Prostate gland (tissue), 2 donors: ENCODE data around the gene UGT1A10. TPM values are rescaled to one million over a fixed set of nuclear protein-coding genes. Genes with fewer than 3 reads are reported as not detected.

Source experiments
- DNase-seq: peaks from one replicate; pipeline ENCODE4 v3.0.0-alpha.2; 2019; ENCODE audit warnings: low spot score
- H3K27ac ChIP-seq, 2 donors: fragments of 200-600 bp; sonication (generic); 2 replicates each; pipeline ENCODE4 v1.5.1; 2017 to 2019
- H3K27me3 ChIP-seq: fragments of 200-600 bp; sonication (generic); replicated peaks from 2 replicates; pipeline ENCODE4 v1.5.1; 2019; ENCODE audit not compliant: insufficient read depth
- H3K36me3 ChIP-seq, 2 donors: fragments of 200-600 bp; sonication (generic); 1 replicate in 1 of 2; 2 replicates in 1 of 2; pipeline versions ENCODE4 v1.5.1 to v1.8.1; 2017 to 2019
- H3K4me1 ChIP-seq: fragments of 200-600 bp; sonication (generic); replicated peaks from 2 replicates; pipeline ENCODE4 v1.5.1; 2019
- H3K4me3 ChIP-seq, 2 donors: fragments of 200-600 bp; sonication (generic); 2 replicates each; pipeline ENCODE4 v1.5.1; 2017 to 2019
- H3K9me3 ChIP-seq: fragments of 200-600 bp; sonication (generic); 2 replicates; pipeline ENCODE4 v1.5.1; 2017
- CTCF ChIP-seq, 4 experiments: fragments of 200-600 bp in 2 of 4; fragments of 450-650 bp in 2 of 4; sonication (generic) in 2 of 4; IDR thresholded peaks; 1 replicate in 3 of 4; 2 replicates in 1 of 4; pipeline ENCODE4 v1.5.1; 2016 to 2019; ENCODE audit warnings: antibody characterized with exemption in 4 of 4, mild to moderate bottlenecking in 2 of 4, moderate library complexity in 2 of 4
- POLR2A ChIP-seq: fragments of 450-650 bp; IDR thresholded peaks from one replicate; pipeline ENCODE4 v1.6.1; 2016; ENCODE audit warnings: antibody characterized with exemption, mild to moderate bottlenecking
- POLR2AphosphoS5 ChIP-seq: sonication (generic); formaldehyde crosslinking; IDR thresholded peaks from one replicate; pipeline ENCODE4 v1.6.1; 2017; ENCODE audit warnings: antibody characterized with exemption
- WGBS: methylation state at CpG from one replicate; pipeline ENCODE4 v1.1.5; 2018; 5-methylcytosine and 5-hydroxymethylcytosine counted together
- intact Hi-C: fragments of 100-400 bp; cut with DNase I; formaldehyde crosslinking; loops from one replicate; pipeline ENCODE4 v1.14.2; 2022
- total RNA-seq, 2 donors: library from RNA; depleted of rRNA; stranded (reverse); fragments of >200 nt; gene quantifications; one replicate each; pipeline ENCODE4 v1.1.0, GENCODE V29; 2016

Gene UGT1A10
- total RNA-seq, 2 donors from 2014 or later: not detected

GRCh38 chr2:233668605-233669260 lies 32.5 kb downstream of the UGT1A10 start:
- WGBS: 76% methylated on average over 4 of the region's 4 CpGs
- Histone ChIP-seq H3K27ac (no peak overlapping the region), H3K27me3 (no peaks in the 10 kb centered on the region), H3K4me3 (no peak overlapping the region), H3K36me3 (no peaks in the 10 kb centered on the region), H3K4me1 (no peaks in the 10 kb centered on the region), H3K9me3 (no peaks in the 10 kb centered on the region)
- TF ChIP-seq POLR2AphosphoS5: no peak
- no peak for TF ChIP-seq CTCF (IDR thresholded peaks at IDR 0.05)
- TF ChIP-seq POLR2A: no peak
- DNase-seq: no peak
- intact Hi-C loops: no loop called here

GRCh38 chr2:233671290-233672161 lies 35.3 kb downstream of the UGT1A10 start, which contains the start of gene UGT1A9:
TSS of gene UGT1A9 (plus strand) at chr2:233671898. CDS start at chr2:233671935, 37 bp downstream.
- no peak for DNase-seq
- no peak within 1 kb of the TSS for H3K4me3 ChIP-seq

GRCh38 chr2:233672886-233673285 lies 36.6 kb downstream of the UGT1A10 start:
- no peak for DNase-seq
- no peak overlapping the region for H3K4me3 ChIP-seq
- no peaks in the 10 kb centered on the region for H3K9me3 ChIP-seq
- H3K27me3 ChIP-seq: no peaks in the 10 kb centered on the region
- no peak overlapping the region for H3K27ac ChIP-seq
- TF ChIP-seq CTCF (IDR thresholded peaks at IDR 0.05): no peak
- no peak for TF ChIP-seq POLR2AphosphoS5
- no peak for TF ChIP-seq POLR2A
- 74% methylated on average over 3 of the region's 3 CpGs for WGBS
- no peaks in the 10 kb centered on the region for H3K36me3 ChIP-seq
- intact Hi-C loops: no loop called here
- H3K4me1 ChIP-seq: no peaks in the 10 kb centered on the region

More at GRCh38 chr2:233671290-233672161, 35.3 kb downstream of the UGT1A10 start, which contains the start of gene UGT1A9:
- WGBS: 89% methylated on average over 5 of the region's 5 CpGs
- no peak for TF ChIP-seq POLR2A
- no peak for TF ChIP-seq POLR2AphosphoS5
- no peak for TF ChIP-seq CTCF (IDR thresholded peaks at IDR 0.05)
- H3K9me3 ChIP-seq: no peaks in the 10 kb centered on the region
- H3K4me1 ChIP-seq: no peaks in the 10 kb centered on the region
- intact Hi-C loops: no loop called here
- no peaks in the 10 kb centered on the region for H3K36me3 ChIP-seq
- no peak within 1 kb of the TSS for H3K27ac ChIP-seq
- H3K27me3 ChIP-seq: no peaks in the 10 kb centered on the region

GRCh38 chr2:233673896-233674295 lies 37.6 kb downstream of the UGT1A10 start:
- intact Hi-C loops: no loop called here
- Histone ChIP-seq H3K36me3 (no peaks in the 10 kb centered on the region), H3K27me3 (no peaks in the 10 kb centered on the region), H3K27ac (no peak overlapping the region), H3K9me3 (no peaks in the 10 kb centered on the region), H3K4me1 (no peaks in the 10 kb centered on the region), H3K4me3 (no peak overlapping the region)
- DNase-seq: no peak
- TF ChIP-seq CTCF (IDR thresholded peaks at IDR 0.05): no peak
- no peak for TF ChIP-seq POLR2AphosphoS5
- TF ChIP-seq POLR2A: no peak
